ENCODE measurements around the gene F2R.

DNA sequence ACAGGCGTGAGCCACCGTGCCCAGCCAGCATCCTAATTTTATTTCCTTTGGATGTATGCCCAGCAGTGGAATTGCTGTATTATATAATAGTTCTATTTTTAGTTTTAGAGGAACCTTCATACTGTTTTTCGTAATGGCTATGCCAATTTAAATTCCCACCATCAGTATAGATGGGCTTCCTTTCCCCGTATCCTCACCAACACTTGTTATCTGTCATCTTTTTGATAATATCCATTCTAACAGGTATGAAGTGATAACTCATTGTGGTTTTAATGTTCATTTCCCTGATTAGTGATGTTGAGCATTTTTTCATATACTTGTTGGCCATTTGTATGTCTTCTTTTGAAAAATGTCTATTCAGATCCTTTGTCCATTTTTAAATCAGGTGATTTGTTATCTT, 13.0 kb downstream of the F2R start:
- TF ChIP-seq SIN3A (IDR thresholded peaks at IDR 0.05; ENCODE audit: borderline replicate concordance, low read depth, low read length), result no peak
- TF ChIP-seq, protein P1, sequence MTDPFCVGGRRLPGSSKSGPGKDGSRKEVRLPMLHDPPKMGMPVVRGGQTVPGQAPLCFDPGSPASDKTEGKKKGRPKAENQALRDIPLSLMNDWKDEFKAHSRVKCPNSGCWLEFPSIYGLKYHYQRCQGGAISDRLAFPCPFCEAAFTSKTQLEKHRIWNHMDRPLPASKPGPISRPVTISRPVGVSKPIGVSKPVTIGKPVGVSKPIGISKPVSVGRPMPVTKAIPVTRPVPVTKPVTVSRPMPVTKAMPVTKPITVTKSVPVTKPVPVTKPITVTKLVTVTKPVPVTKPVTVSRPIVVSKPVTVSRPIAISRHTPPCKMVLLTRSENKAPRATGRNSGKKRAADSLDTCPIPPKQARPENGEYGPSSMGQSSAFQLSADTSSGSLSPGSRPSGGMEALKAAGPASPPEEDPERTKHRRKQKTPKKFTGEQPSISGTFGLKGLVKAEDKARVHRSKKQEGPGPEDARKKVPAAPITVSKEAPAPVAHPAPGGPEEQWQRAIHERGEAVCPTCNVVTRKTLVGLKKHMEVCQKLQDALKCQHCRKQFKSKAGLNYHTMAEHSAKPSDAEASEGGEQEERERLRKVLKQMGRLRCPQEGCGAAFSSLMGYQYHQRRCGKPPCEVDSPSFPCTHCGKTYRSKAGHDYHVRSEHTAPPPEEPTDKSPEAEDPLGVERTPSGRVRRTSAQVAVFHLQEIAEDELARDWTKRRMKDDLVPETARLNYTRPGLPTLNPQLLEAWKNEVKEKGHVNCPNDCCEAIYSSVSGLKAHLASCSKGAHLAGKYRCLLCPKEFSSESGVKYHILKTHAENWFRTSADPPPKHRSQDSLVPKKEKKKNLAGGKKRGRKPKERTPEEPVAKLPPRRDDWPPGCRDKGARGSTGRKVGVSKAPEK (CRISPR knock-in tag; IDR thresholded peaks at IDR 0.05; ENCODE audit: borderline replicate concordance), result no peak
- TF ChIP-seq BHLHE40 (IDR thresholded peaks at IDR 0.05; ENCODE audit: low read length), result no peak
- no peak for TF ChIP-seq ZNF317 (CRISPR knock-in tag; IDR thresholded peaks at IDR 0.05)
- no peak for TF ChIP-seq SP140L (CRISPR knock-in tag; IDR thresholded peaks at IDR 0.05; ENCODE audit: borderline replicate concordance)
- TF ChIP-seq, protein P2, sequence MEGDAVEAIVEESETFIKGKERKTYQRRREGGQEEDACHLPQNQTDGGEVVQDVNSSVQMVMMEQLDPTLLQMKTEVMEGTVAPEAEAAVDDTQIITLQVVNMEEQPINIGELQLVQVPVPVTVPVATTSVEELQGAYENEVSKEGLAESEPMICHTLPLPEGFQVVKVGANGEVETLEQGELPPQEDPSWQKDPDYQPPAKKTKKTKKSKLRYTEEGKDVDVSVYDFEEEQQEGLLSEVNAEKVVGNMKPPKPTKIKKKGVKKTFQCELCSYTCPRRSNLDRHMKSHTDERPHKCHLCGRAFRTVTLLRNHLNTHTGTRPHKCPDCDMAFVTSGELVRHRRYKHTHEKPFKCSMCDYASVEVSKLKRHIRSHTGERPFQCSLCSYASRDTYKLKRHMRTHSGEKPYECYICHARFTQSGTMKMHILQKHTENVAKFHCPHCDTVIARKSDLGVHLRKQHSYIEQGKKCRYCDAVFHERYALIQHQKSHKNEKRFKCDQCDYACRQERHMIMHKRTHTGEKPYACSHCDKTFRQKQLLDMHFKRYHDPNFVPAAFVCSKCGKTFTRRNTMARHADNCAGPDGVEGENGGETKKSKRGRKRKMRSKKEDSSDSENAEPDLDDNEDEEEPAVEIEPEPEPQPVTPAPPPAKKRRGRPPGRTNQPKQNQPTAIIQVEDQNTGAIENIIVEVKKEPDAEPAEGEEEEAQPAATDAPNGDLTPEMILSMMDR (CRISPR knock-in tag; IDR thresholded peaks at IDR 0.05), result no peak
